H9 (cell line): ENCODE results near the gene SCN7A. TPM values are rescaled to one million over a fixed set of nuclear protein-coding genes. Genes with fewer than 3 reads are reported as not detected.
A peak's percentile ranks its signal among the peaks of the same experiment; 100 is the strongest.

Experiments used
- DNase-seq: peaks from one replicate; pipeline ENCODE4 v3.0.0-alpha.2; 2017
- H2AFZ ChIP-seq: one replicate; pipeline ENCODE4 v1.6.1; 2013; ENCODE audit warnings: mild to moderate bottlenecking, low read length, control low read depth, moderate library complexity
- H2AK5ac ChIP-seq: 2 replicates; pipeline ENCODE4 v1.6.1; 2013; ENCODE audit warnings: low read length, control low read depth, mixed read lengths; ENCODE audit not compliant: insufficient read length
- H2BK120ac ChIP-seq: one replicate; pipeline ENCODE4 v1.6.1; 2013; ENCODE audit warnings: low read depth, mild to moderate bottlenecking, low read length, control low read depth, inconsistent platforms; ENCODE audit not compliant: poor library complexity, severe bottlenecking
- H2BK12ac ChIP-seq: 2 replicates; pipeline ENCODE4 v1.6.1; 2013; ENCODE audit warnings: low read length, control low read depth, mixed read lengths, low read depth; ENCODE audit not compliant: insufficient read length
- H2BK15ac ChIP-seq: 2 replicates; pipeline ENCODE4 v1.6.1; 2013; ENCODE audit warnings: low read depth, low read length, control low read depth
- H2BK20ac ChIP-seq: one replicate; pipeline ENCODE4 v1.6.1; 2013; ENCODE audit warnings: low read depth, mild to moderate bottlenecking, low read length, control low read depth, inconsistent platforms; ENCODE audit not compliant: poor library complexity, severe bottlenecking
- H2BK5ac ChIP-seq: 2 replicates; pipeline ENCODE4 v1.6.1; 2013; ENCODE audit warnings: low read length, control low read depth, mixed read lengths; ENCODE audit not compliant: insufficient read length
- H3K14ac ChIP-seq: 2 replicates; pipeline ENCODE4 v1.6.1; 2013; ENCODE audit warnings: low read length, control low read depth; ENCODE audit not compliant: insufficient read depth
- H3K18ac ChIP-seq: 2 replicates; pipeline ENCODE4 v1.6.1; 2013; ENCODE audit warnings: low read depth, mild to moderate bottlenecking, mixed read lengths, low read length, control low read depth; ENCODE audit not compliant: insufficient read length
- H3K23ac ChIP-seq: 2 replicates; pipeline ENCODE4 v1.6.1; 2013; ENCODE audit warnings: low read length, control low read depth, mixed read lengths, low read depth; ENCODE audit not compliant: insufficient read length
- H3K23me2 ChIP-seq: 2 replicates; pipeline ENCODE4 v1.6.1; 2013; ENCODE audit warnings: low read depth, mild to moderate bottlenecking, mixed read lengths, low read length, control low read depth; ENCODE audit not compliant: insufficient read length, poor library complexity, severe bottlenecking
- H3K27ac ChIP-seq: 2 replicates; pipeline ENCODE4 v1.5.1; 2013; ENCODE audit warnings: low read length, control low read depth, mixed read lengths, low read depth; ENCODE audit not compliant: insufficient read length
- H3K27me3 ChIP-seq: 2 replicates; pipeline ENCODE4 v1.6.1; 2013; ENCODE audit warnings: low read length, control low read depth, inconsistent platforms; ENCODE audit not compliant: insufficient read depth
- H3K4ac ChIP-seq: 2 replicates; pipeline ENCODE4 v1.6.1; 2013; ENCODE audit warnings: low read depth, mild to moderate bottlenecking, control low read depth, inconsistent platforms, low read length, moderate library complexity
- H3K4me1 ChIP-seq: 2 replicates; pipeline ENCODE4 v1.6.1; 2013; ENCODE audit warnings: low read length, control low read depth, inconsistent platforms; ENCODE audit not compliant: insufficient read depth
- H3K4me2 ChIP-seq: 2 replicates; pipeline ENCODE4 v1.6.1; 2013; ENCODE audit warnings: low read length, control low read depth, mixed read lengths; ENCODE audit not compliant: insufficient read length, insufficient read depth
- H3K56ac ChIP-seq: 2 replicates; pipeline ENCODE4 v1.6.1; 2013; ENCODE audit warnings: low read depth, mild to moderate bottlenecking, mixed read lengths, low read length, control low read depth; ENCODE audit not compliant: insufficient read length
- H3K79me1 ChIP-seq: 2 replicates; pipeline ENCODE4 v1.6.1; 2013; ENCODE audit warnings: low read depth, mild to moderate bottlenecking, moderate library complexity, low read length, control low read depth, inconsistent platforms; ENCODE audit not compliant: insufficient read depth, poor library complexity, severe bottlenecking
- H3K79me2 ChIP-seq: 2 replicates; pipeline ENCODE4 v1.6.1; 2013; ENCODE audit warnings: low read length, control low read depth, inconsistent platforms; ENCODE audit not compliant: insufficient read depth
- H3K9ac ChIP-seq: 2 replicates; pipeline ENCODE4 v1.6.1; 2013; ENCODE audit warnings: low read length, control low read depth, mixed read lengths; ENCODE audit not compliant: insufficient read length; ENCODE audit errors: extremely low read depth
- H3K9me3 ChIP-seq: one replicate; pipeline ENCODE4 v1.6.1; 2013; ENCODE audit warnings: low read depth, low read length, inconsistent platforms; ENCODE audit not compliant: control insufficient read depth
- H3T11ph ChIP-seq: one replicate; pipeline ENCODE4 v1.6.1; 2013; ENCODE audit warnings: mild to moderate bottlenecking, low read length, control low read depth, inconsistent platforms
- H4K20me1 ChIP-seq: one replicate; pipeline ENCODE4 v1.6.1; 2013; ENCODE audit not compliant: control insufficient read depth, insufficient read length, insufficient read depth
- H4K5ac ChIP-seq: 2 replicates; pipeline ENCODE4 v1.6.1; 2013; ENCODE audit warnings: low read depth, mild to moderate bottlenecking, mixed read lengths, low read length, control low read depth; ENCODE audit not compliant: insufficient read length
- H4K8ac ChIP-seq: replicated peaks from 2 replicates; pipeline ENCODE4 v1.6.1; 2013; ENCODE audit warnings: low read length, control low read depth, mixed read lengths, low read depth; ENCODE audit not compliant: insufficient read length
- H4K91ac ChIP-seq: 2 replicates; pipeline ENCODE4 v1.6.1; 2013; ENCODE audit warnings: low read depth, mild to moderate bottlenecking, moderate library complexity, mixed read lengths, low read length, control low read depth; ENCODE audit not compliant: insufficient read length
- H3K27ac Mint-ChIP-seq, 3 experiments: 2 replicates in 2 of 3; 3 replicates in 1 of 3; pipeline ENCODE4 v1.8.0; 2020 to 2021; ENCODE audit warnings: mixed read lengths in 3 of 3, mild to moderate bottlenecking in 1 of 3, moderate library complexity in 1 of 3
- H3K27me3 Mint-ChIP-seq: 2 replicates; pipeline ENCODE4 v1.8.0; 2021; ENCODE audit warnings: low read depth, mild to moderate bottlenecking, moderate library complexity, mixed read lengths
- H3K36me3 Mint-ChIP-seq, 3 experiments: 2 replicates in 2 of 3; 3 replicates in 1 of 3; pipeline ENCODE4 v1.8.0; 2020 to 2021; ENCODE audit warnings: low read depth in 3 of 3, mixed read lengths in 3 of 3; ENCODE audit not compliant: insufficient read depth in 1 of 3
- H3K4me1 Mint-ChIP-seq, 2 experiments: 2 replicates each; pipeline ENCODE4 v1.8.0; 2020; ENCODE audit warnings: mixed read lengths in 2 of 2
- H3K4me3 Mint-ChIP-seq, 2 experiments: 2 replicates in 1 of 2; 3 replicates in 1 of 2; pipeline ENCODE4 v1.8.0; 2020 to 2021; ENCODE audit warnings: mild to moderate bottlenecking in 2 of 2, mixed read lengths in 2 of 2, moderate library complexity in 1 of 2
- H3K9me3 Mint-ChIP-seq, 2 experiments: 2 replicates in 1 of 2; 3 replicates in 1 of 2; pipeline ENCODE4 v1.8.0; 2020; ENCODE audit warnings: mild to moderate bottlenecking in 2 of 2, mixed read lengths in 2 of 2, moderate library complexity in 1 of 2
- WGBS: extraction: QIAGEN DNeasy Blood & Tissue Kit; methylation state at CpG from one replicate; pipeline ENCODE4 v1.1.7; 2013; ENCODE audit warnings: missing lambda C conversion rate, low lambda C conversion rate, mixed read lengths; ENCODE audit not compliant: insufficient read length; ENCODE audit errors: extremely low coverage; 5-methylcytosine and 5-hydroxymethylcytosine counted together
- total RNA-seq: library from RNA; stranded (reverse); gene quantifications from 2 replicates; pipeline ENCODE4 v1.2.1, GENCODE V29; 2021
- TF ChIP-seq, protein P1 (sequence below): fragments of 200-600 bp; sonication (generic); conservative IDR thresholded peaks from 3 replicates; pipeline ENCODE4 v1.8.0; 2021; ENCODE audit warnings: antibody characterized with exemption, mild to moderate bottlenecking

Gene SCN7A
- total RNA-seq, 1 experiment from 2014 or later: 0.07 TPM

DNA sequence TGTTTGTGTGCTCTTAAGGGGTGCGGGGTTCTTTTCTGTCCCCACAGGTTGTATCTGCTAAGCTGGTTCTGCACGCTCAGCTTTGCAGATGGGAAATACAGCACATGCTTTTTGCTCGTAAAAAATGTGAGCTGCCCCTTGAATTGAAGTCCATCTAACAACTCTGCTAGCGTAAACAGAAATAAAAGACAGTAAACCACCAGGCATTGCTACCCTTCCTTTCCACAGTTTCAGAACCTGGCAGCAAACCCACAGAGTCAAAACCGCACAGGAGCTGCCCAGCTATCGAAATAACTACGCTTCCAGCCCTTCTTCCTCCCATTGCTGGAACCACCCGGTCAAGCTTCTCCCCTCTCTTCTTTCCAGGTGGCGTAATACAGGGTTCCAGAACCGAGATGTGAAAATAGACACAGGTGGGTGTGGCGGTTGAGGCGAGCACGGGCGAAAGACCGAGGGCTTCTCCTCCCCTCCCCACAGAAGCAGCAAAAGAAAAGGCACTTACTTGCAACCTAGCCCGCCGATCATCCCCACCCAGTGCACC lies 118.8 kb downstream of the SCN7A start:
- Mint-ChIP-seq H3K4me1 (peaks cover 30 to 40% of the 10 kb centered on the region in 2 experiments), H3K27me3 (peaks cover 29% of the 10 kb centered on the region), H3K36me3 (no peaks in the 10 kb centered on the region), H3K9me3 (no peaks in the 10 kb centered on the region; a peak in 1 of 5 replicates), H3K4me3 (peak overlapping the region; percentile 91 to 93), H3K27ac (peak overlapping the region in 2 of 3 experiments; percentile 44 to 65; a peak in 1 of 7 replicates)
- Histone ChIP-seq H2BK120ac (no peak overlapping the region), H4K8ac (no peak overlapping the region), H3K14ac (no peak overlapping the region), H3K4me1 (peaks cover 6% of the 10 kb centered on the region; the same call in 1 of the 2 replicates), H3K18ac (no peak overlapping the region), H2BK20ac (no peak overlapping the region), H2AFZ (peak overlapping the region; percentile 26), H3K27me3 (no peaks in the 10 kb centered on the region), H2BK15ac (no peak overlapping the region), H2BK12ac (no peak overlapping the region), H3K4ac (no peak overlapping the region), H3K23ac (no peak overlapping the region), H3K79me2 (no peaks in the 10 kb centered on the region), H4K5ac (no peak overlapping the region), H2AK5ac (no peak overlapping the region), H3K9me3 (no peaks in the 10 kb centered on the region), H3T11ph (no peak overlapping the region), H3K56ac (no peak overlapping the region), H4K20me1 (no peaks in the 10 kb centered on the region), H3K79me1 (no peaks in the 10 kb centered on the region), H3K23me2 (peaks cover 11% of the 10 kb centered on the region), H3K27ac (no peak overlapping the region), H3K4me2 (peak overlapping the region; percentile 90), H2BK5ac (no peak overlapping the region), H4K91ac (no peak overlapping the region), H3K9ac (peak overlapping the region; percentile 8)
- no CpG with 5 or more reads among the region's 17 CpGs for WGBS
- TF ChIP-seq, protein P1, sequence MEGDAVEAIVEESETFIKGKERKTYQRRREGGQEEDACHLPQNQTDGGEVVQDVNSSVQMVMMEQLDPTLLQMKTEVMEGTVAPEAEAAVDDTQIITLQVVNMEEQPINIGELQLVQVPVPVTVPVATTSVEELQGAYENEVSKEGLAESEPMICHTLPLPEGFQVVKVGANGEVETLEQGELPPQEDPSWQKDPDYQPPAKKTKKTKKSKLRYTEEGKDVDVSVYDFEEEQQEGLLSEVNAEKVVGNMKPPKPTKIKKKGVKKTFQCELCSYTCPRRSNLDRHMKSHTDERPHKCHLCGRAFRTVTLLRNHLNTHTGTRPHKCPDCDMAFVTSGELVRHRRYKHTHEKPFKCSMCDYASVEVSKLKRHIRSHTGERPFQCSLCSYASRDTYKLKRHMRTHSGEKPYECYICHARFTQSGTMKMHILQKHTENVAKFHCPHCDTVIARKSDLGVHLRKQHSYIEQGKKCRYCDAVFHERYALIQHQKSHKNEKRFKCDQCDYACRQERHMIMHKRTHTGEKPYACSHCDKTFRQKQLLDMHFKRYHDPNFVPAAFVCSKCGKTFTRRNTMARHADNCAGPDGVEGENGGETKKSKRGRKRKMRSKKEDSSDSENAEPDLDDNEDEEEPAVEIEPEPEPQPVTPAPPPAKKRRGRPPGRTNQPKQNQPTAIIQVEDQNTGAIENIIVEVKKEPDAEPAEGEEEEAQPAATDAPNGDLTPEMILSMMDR: no peak
- no peak for DNase-seq
